Ramos (cell line): ENCODE data around the gene RNF151.

ENCODE experiments used
- in situ Hi-C: fragments of 300-500 bp; cut with MboI; formaldehyde crosslinking; loops from one replicate; pipeline ENCODE4 v1.14.3; 2022; ENCODE audit warnings: low sequenced_read_pairs; ENCODE audit not compliant: unreplicated experiment

RNF151 gene

GRCh38 chr16:1990351-1991134 lies 23.9 kb downstream of the RNF151 start:
- in situ Hi-C loops: no loop called here

- in situ Hi-C loops: no loop called here
Observed at GRCh38 chr16:1991135-1991551, 24.5 kb downstream of the RNF151 start.

- in situ Hi-C loops: no loop called here
Observed at GRCh38 chr16:1991588-1991947, 24.9 kb downstream of the RNF151 start.

- in situ Hi-C loops: no loop called here
Observed at GRCh38 chr16:1991948-1992703, 25.5 kb downstream of the RNF151 start.

GRCh38 chr16:1992704-1993317 lies 26.2 kb downstream of the RNF151 start:
- in situ Hi-C loops: no loop called here

GRCh38 chr16:1993731-1994131 lies 27.1 kb downstream of the RNF151 start:
- in situ Hi-C loops: no loop called here

- in situ Hi-C loops: no loop called here
Observed at GRCh38 chr16:1997494-1998359, 31.1 kb downstream of the RNF151 start.

- in situ Hi-C loops: no loop called here
Observed at GRCh38 chr16:1998360-1998835, 31.7 kb downstream of the RNF151 start.

GRCh38 chr16:1998852-1999801 lies 32.5 kb downstream of the RNF151 start:
- in situ Hi-C loops: no loop called here

- in situ Hi-C loops: loop anchor here (25.0 kb wide), 1 partner anchor 512 kb away; the partner anchor contains the start of genes AMDHD2 and ATP6V0C
Observed at GRCh38 chr16:1999866-2000514, 33.3 kb downstream of the RNF151 start.

GRCh38 chr16:2001035-2001434 lies 34.4 kb downstream of the RNF151 start:
- in situ Hi-C loops: loop anchor here (25.0 kb wide), 1 partner anchor 511 kb away; the partner anchor contains the start of genes AMDHD2 and ATP6V0C

GRCh38 chr16:2001456-2002355 lies 35.0 kb downstream of the RNF151 start:
- in situ Hi-C loops: loop anchor here (25.0 kb wide), 1 partner anchor 511 kb away; the partner anchor contains the start of genes AMDHD2 and ATP6V0C

GRCh38 chr16:2002406-2003230 lies 36.0 kb downstream of the RNF151 start:
- in situ Hi-C loops: loop anchor here (25.0 kb wide), 1 partner anchor 510 kb away; the partner anchor contains the start of genes AMDHD2 and ATP6V0C

GRCh38 chr16:2003231-2003826 lies 36.7 kb downstream of the RNF151 start:
- in situ Hi-C loops: loop anchor here (25.0 kb wide), 1 partner anchor 509 kb away; the partner anchor contains the start of genes AMDHD2 and ATP6V0C

GRCh38 chr16:2003827-2004641 lies 37.4 kb downstream of the RNF151 start:
- in situ Hi-C loops: loop anchor here (25.0 kb wide), 1 partner anchor 508 kb away; the partner anchor contains the start of genes AMDHD2 and ATP6V0C
